HG03439 (cell line): ENCODE data around the gene ZDHHC17.
A peak's percentile ranks its signal among the peaks of the same experiment; 100 is the strongest.

Experiments
- ATAC-seq: cut with Tn5 transposase; IDR thresholded peaks from one replicate; pipeline ENCODE4 v1.9.1; 2021; ENCODE audit warnings: mild to moderate bottlenecking, moderate library complexity; ENCODE audit not compliant: unreplicated experiment

Gene ZDHHC17

GRCh38 chr12:76813265-76813664, 49.4 kb downstream of the ZDHHC17 start:
- ATAC-seq = no peak

GRCh38 chr12:76813972-76814371, 50.1 kb downstream of the ZDHHC17 start:
- no peak for ATAC-seq

- ATAC-seq = no peak
Observed at GRCh38 chr12:76820888-76821482, 57.1 kb downstream of the ZDHHC17 start.

GRCh38 chr12:76830436-76830835, 66.5 kb downstream of the ZDHHC17 start:
- ATAC-seq = no peak

- no peak for ATAC-seq
Observed at GRCh38 chr12:76836633-76837032, 72.7 kb downstream of the ZDHHC17 start.

- ATAC-seq = no peak
Observed at GRCh38 chr12:76847260-76847659, 83.3 kb downstream of the ZDHHC17 start.

- no peak for ATAC-seq
Observed at GRCh38 chr12:76848132-76848531, 84.2 kb downstream of the ZDHHC17 start.

GRCh38 chr12:76852106-76852505, 88.2 kb downstream of the ZDHHC17 start:
- no peak for ATAC-seq

- no peak for ATAC-seq
Observed at GRCh38 chr12:76855271-76855670, 91.4 kb downstream of the ZDHHC17 start.

GRCh38 chr12:76856018-76856644, 92.2 kb downstream of the ZDHHC17 start:
- no peak for ATAC-seq

GRCh38 chr12:76859611-76860010, 95.7 kb downstream of the ZDHHC17 start:
- ATAC-seq = no peak

GRCh38 chr12:76860256-76860655, 96.3 kb downstream of the ZDHHC17 start:
- no peak for ATAC-seq

GRCh38 chr12:76863005-76863670, 99.2 kb downstream of the ZDHHC17 start:
- no peak for ATAC-seq

- no peak for ATAC-seq
Observed at GRCh38 chr12:76863837-76864236, 99.9 kb downstream of the ZDHHC17 start.

- peak; percentile 73 for ATAC-seq
Observed at GRCh38 chr12:76864791-76865400, 101.0 kb downstream of the ZDHHC17 start.

GRCh38 chr12:76866151-76866567, 102.2 kb downstream of the ZDHHC17 start:
- ATAC-seq = no peak

GRCh38 chr12:76866726-76867125, 102.8 kb downstream of the ZDHHC17 start:
- ATAC-seq = no peak

GRCh38 chr12:76871082-76871481, 107.2 kb downstream of the ZDHHC17 start:
- no peak for ATAC-seq

- ATAC-seq = no peak
Observed at GRCh38 chr12:76871742-76872141, 107.8 kb downstream of the ZDHHC17 start.

GRCh38 chr12:76872415-76872814, 108.5 kb downstream of the ZDHHC17 start:
- no peak for ATAC-seq

GRCh38 chr12:76874027-76874426, 110.1 kb downstream of the ZDHHC17 start:
- ATAC-seq = no peak
